Esophagus muscularis mucosa (tissue), 4 donors: ENCODE measurements around the gene HBEGF. TPM values are rescaled to one million over a fixed set of nuclear protein-coding genes. Genes with fewer than 3 reads are reported as not detected.
"Not testable (repeated sequence)": the region's sequence is repeated elsewhere in the genome, so short reads cannot be mapped to it uniquely, and the experiment has no call there.

Source experiments
- DNase-seq: peaks from one replicate; pipeline ENCODE4 v3.0.0-alpha.2; 2017; ENCODE audit errors: extremely low spot score
- H3K27ac ChIP-seq, 4 donors: fragments of 200-600 bp; sonication (generic); replicated peaks in 1 of 4; 1 replicate in 3 of 4; 2 replicates in 1 of 4; pipeline ENCODE4 v1.5.1; 2016 to 2019; ENCODE audit warnings: mild to moderate bottlenecking in 1 of 4
- H3K27me3 ChIP-seq, 4 donors: fragments of 200-600 bp; sonication (generic); one replicate each; pipeline versions ENCODE4 v1.5.1 to v1.6.0; 2016 to 2019
- H3K36me3 ChIP-seq, 4 donors: fragments of 200-600 bp; sonication (generic); one replicate each; pipeline ENCODE4 v1.5.1; 2016 to 2019
- H3K4me1 ChIP-seq, 4 donors: fragments of 200-600 bp; sonication (generic); one replicate each; pipeline ENCODE4 v1.5.1; 2016 to 2019
- H3K4me3 ChIP-seq, 4 donors: fragments of 200-600 bp; sonication (generic); 1 replicate in 2 of 4; 2 replicates in 2 of 4; pipeline ENCODE4 v1.5.1; 2016 to 2019; ENCODE audit warnings: mild to moderate bottlenecking in 4 of 4, moderate library complexity in 1 of 4
- H3K9me3 ChIP-seq, 4 donors: fragments of 200-600 bp; sonication (generic); 1 replicate in 3 of 4; 2 replicates in 1 of 4; pipeline ENCODE4 v1.5.1; 2016 to 2019
- EP300 ChIP-seq: sonication (generic); formaldehyde crosslinking; IDR thresholded peaks from one replicate; pipeline ENCODE4 v1.6.1; 2017; ENCODE audit warnings: antibody characterized with exemption
- POLR2A ChIP-seq: fragments of 450-650 bp; IDR thresholded peaks from one replicate; pipeline ENCODE4 v1.6.1; 2017; ENCODE audit warnings: antibody characterized with exemption, moderate library complexity, mild to moderate bottlenecking, low read depth
- POLR2AphosphoS5 ChIP-seq, 2 donors: sonication (generic); formaldehyde crosslinking; IDR thresholded peaks; one replicate each; pipeline ENCODE4 v1.6.1; 2017; ENCODE audit warnings: antibody characterized with exemption in 2 of 2
- WGBS: methylation state at CpG from one replicate; pipeline ENCODE4 v1.1.5; 2018; 5-methylcytosine and 5-hydroxymethylcytosine counted together
- intact Hi-C: fragments of 100-400 bp; cut with DNase I; formaldehyde crosslinking; loops from one replicate; pipeline ENCODE4 v1.15.1; 2023
- total RNA-seq, 4 donors: library from RNA; depleted of rRNA; stranded (reverse); fragments of >200 nt; gene quantifications; one replicate each; pipeline versions ENCODE4 v1.1.0 to v1.2.1, GENCODE V29; 2016
- TF ChIP-seq, protein P1 (sequence below), 3 experiments: fragments of 200-600 bp in 2 of 3; fragments of 450-650 bp in 1 of 3; sonication (generic) in 2 of 3; IDR thresholded peaks; one replicate each; pipeline ENCODE4 v1.5.1; 2017 to 2019; ENCODE audit warnings: antibody characterized with exemption in 3 of 3, mild to moderate bottlenecking in 2 of 3, moderate library complexity in 1 of 3

Gene HBEGF
- total RNA-seq, 4 donors from 2014 or later: 6.6 to 20.0 (median 8.2) TPM

DNA sequence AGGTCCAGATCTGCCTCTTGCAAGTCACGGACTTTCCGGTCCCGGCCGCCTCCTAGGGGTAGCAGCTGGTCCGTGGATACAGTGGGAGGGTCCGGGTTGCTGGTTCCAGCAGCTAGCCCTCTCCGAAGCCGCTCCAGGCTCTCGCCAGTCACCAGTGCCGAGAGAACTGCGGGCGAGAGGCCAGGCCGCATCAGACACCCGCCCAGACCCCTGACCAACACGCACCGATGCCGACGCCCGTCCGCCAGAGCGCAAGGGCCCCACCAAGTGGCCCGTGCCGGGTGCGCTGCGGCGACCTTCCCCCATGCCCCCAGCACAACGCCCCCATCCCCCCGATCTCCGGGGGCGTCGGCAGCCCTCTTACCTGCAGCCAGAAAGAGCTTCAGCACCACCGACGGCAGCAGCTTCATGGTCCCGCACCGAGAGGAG, 470 bp downstream of the HBEGF start:
- Histone ChIP-seq H3K4me1 (peaks cover 55 to 72% (median 64%) of the 10 kb centered on the region in 4 donors), H3K4me3 (peak overlapping the region; percentile 65 to 87 (median 77)), H3K36me3 (peaks cover 0 to 32% (median 9%) of the 10 kb centered on the region in 4 donors), H3K27me3 (no peaks in the 10 kb centered on the region), H3K27ac (peak overlapping the region; percentile 76 to 88 (median 86)), H3K9me3 (no peaks in the 10 kb centered on the region)
- TF ChIP-seq, protein P1, sequence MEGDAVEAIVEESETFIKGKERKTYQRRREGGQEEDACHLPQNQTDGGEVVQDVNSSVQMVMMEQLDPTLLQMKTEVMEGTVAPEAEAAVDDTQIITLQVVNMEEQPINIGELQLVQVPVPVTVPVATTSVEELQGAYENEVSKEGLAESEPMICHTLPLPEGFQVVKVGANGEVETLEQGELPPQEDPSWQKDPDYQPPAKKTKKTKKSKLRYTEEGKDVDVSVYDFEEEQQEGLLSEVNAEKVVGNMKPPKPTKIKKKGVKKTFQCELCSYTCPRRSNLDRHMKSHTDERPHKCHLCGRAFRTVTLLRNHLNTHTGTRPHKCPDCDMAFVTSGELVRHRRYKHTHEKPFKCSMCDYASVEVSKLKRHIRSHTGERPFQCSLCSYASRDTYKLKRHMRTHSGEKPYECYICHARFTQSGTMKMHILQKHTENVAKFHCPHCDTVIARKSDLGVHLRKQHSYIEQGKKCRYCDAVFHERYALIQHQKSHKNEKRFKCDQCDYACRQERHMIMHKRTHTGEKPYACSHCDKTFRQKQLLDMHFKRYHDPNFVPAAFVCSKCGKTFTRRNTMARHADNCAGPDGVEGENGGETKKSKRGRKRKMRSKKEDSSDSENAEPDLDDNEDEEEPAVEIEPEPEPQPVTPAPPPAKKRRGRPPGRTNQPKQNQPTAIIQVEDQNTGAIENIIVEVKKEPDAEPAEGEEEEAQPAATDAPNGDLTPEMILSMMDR (IDR thresholded peaks at IDR 0.05): peak; percentile 38 to 54 (median 46)
- no peak for TF ChIP-seq POLR2A
- WGBS: 12% methylated on average over 10 of the region's 35 CpGs
- intact Hi-C loops: loop anchor here (5.0 kb wide), 1 partner anchor 44 kb away; the partner anchor contains the start of gene PFDN1
- no peak for DNase-seq

- H3K4me3 ChIP-seq: peak overlapping the region; percentile 65 to 87 (median 77)
- no peak for DNase-seq
- H3K4me1 ChIP-seq: peaks cover 55 to 77% (median 73%) of the 10 kb centered on the region in 4 donors
Observed at GRCh38 chr5:140344683-140345423, 1.6 kb downstream of the HBEGF start.

GRCh38 chr5:140343849-140344248, 2.6 kb downstream of the HBEGF start:
- peaks cover 55 to 87% (median 80%) of the 10 kb centered on the region in 4 donors for H3K4me1 ChIP-seq
- 93% methylated on average over 8 of the region's 8 CpGs for WGBS
- H3K27ac ChIP-seq: peak overlapping the region in 3 of 4 donors; percentile 28 to 87 (median 55)

More at GRCh38 chr5:140344683-140345423, 1.6 kb downstream of the HBEGF start:
- peak overlapping the region; percentile 76 to 88 (median 86) for H3K27ac ChIP-seq
- no peaks in the 10 kb centered on the region for H3K9me3 ChIP-seq
- TF ChIP-seq, protein P1 (IDR thresholded peaks at IDR 0.05): no peak
- TF ChIP-seq EP300 (no peak), POLR2AphosphoS5 (IDR thresholded peaks at IDR 0.05) (no peak), POLR2A (no peak)
- intact Hi-C loops: loop anchor here (5.0 kb wide), 1 partner anchor 43 kb away; the partner anchor contains the start of gene PFDN1
- no peaks in the 10 kb centered on the region for H3K27me3 ChIP-seq
- peaks cover 0 to 35% (median 11%) of the 10 kb centered on the region in 4 donors for H3K36me3 ChIP-seq
- 73% methylated on average over 4 of the region's 4 CpGs for WGBS

GRCh38 chr5:140342896-140343295, 3.5 kb downstream of the HBEGF start:
- peak overlapping the region; percentile 35 to 55 (median 44) for H3K27ac ChIP-seq
- no peaks in the 10 kb centered on the region for H3K9me3 ChIP-seq
- H3K4me3 ChIP-seq: peak overlapping the region in 2 of 4 donors; percentile 4 to 10
- H3K36me3 ChIP-seq: peaks cover 0 to 44% (median 14%) of the 10 kb centered on the region in 4 donors
- 62% methylated on average over 1 of the region's 1 CpG for WGBS
- intact Hi-C loops: no loop called here
- peaks cover 64 to 91% (median 82%) of the 10 kb centered on the region in 4 donors for H3K4me1 ChIP-seq
- no peak for DNase-seq
- H3K27me3 ChIP-seq: no peaks in the 10 kb centered on the region
- no peak for TF ChIP-seq POLR2AphosphoS5 (IDR thresholded peaks at IDR 0.05)
- TF ChIP-seq, protein P1 (IDR thresholded peaks at IDR 0.05): no peak

More at GRCh38 chr5:140343849-140344248, 2.6 kb downstream of the HBEGF start:
- intact Hi-C loops, DNase-seq, H3K27me3 ChIP-seq, H3K4me3 ChIP-seq, H3K9me3 ChIP-seq: not testable (repeated sequence)
- H3K36me3 ChIP-seq: peaks cover 0 to 44% (median 14%) of the 10 kb centered on the region in 4 donors

GRCh38 chr5:140342287-140342686, 4.1 kb downstream of the HBEGF start:
- Histone ChIP-seq H3K27ac (peak overlapping the region; percentile 35 to 55 (median 44)), H3K36me3 (peaks cover 0 to 46% (median 14%) of the 10 kb centered on the region in 4 donors), H3K9me3 (no peaks in the 10 kb centered on the region), H3K4me1 (peaks cover 67 to 89% (median 82%) of the 10 kb centered on the region in 4 donors), H3K27me3 (no peaks in the 10 kb centered on the region), H3K4me3 (no peak overlapping the region)
- 51% methylated on average over 6 of the region's 6 CpGs for WGBS
- TF ChIP-seq, protein P1 (IDR thresholded peaks at IDR 0.05): no peak
- TF ChIP-seq POLR2A (no peak), POLR2AphosphoS5 (IDR thresholded peaks at IDR 0.05) (peak; percentile 22 to 47), EP300 (peak; percentile 57)
- intact Hi-C loops: no loop called here
- no peak for DNase-seq
